KBM-7 (cell line): ENCODE data around the gene CEP112.
"Not testable (repeated sequence)": the region's sequence is repeated elsewhere in the genome, so short reads cannot be mapped to it uniquely, and the experiment has no call there.

Experiments used
- DNase-seq: peaks from one replicate; pipeline ENCODE4 v3.0.0-alpha.2; 2015
- in situ Hi-C: fragments of 300-500 bp; cut with MboI; formaldehyde crosslinking; loops from 2 replicates; pipeline ENCODE4 v1.14.3; 2020; ENCODE audit warnings: low sequenced_read_pairs, low pct_unique_long_range_greater_than_20kb, mixed read lengths

CEP112 gene

DNA sequence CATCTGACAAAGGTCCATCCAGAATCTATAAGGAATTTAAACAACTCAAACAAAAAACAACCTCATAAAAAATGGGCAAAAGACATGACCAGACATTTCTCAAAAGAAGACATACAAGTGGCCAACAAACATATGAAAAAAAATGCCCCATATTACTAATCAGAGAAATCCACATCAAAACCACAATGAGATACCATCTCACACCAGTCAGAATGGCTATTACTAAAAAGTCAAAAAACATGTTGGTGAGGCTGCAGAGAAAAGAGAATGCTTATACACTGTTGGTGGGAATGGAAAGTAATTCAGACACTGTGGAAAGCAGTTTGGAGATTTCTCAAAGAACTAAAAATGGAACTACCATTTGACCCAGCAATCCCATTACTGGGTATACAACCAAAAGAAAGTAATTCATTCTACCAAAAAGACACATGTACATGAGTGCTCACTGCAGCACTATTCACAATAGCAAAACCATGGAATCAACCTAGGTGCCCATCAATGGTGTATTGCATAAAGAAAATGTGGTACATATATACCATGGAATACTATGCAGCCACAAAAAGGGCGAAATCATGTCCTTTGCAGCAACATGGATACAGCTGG, 409.7 kb downstream of the CEP112 start:
- DNase-seq, in situ Hi-C loops: not testable (repeated sequence)

DNA sequence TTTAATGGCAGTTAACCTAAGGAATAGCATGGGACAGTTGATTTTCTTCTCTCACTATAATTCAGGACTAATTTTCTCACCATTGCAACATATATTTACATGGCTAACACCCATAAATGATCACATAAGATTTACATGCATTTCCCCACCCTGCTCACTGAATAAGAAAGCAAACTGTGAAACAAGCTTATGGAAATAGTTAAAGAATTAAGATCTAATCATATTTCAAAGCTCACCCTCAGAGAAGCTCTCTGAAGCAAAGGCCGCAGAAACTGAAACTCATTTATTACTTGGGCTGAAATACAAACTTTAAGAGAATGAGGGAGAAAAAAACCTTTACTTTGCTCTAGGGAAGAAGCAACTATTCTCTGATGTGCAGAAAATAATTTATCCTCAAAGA, 411.8 kb downstream of the CEP112 start:
- DNase-seq = no peak
- in situ Hi-C loops = no loop called here

DNA sequence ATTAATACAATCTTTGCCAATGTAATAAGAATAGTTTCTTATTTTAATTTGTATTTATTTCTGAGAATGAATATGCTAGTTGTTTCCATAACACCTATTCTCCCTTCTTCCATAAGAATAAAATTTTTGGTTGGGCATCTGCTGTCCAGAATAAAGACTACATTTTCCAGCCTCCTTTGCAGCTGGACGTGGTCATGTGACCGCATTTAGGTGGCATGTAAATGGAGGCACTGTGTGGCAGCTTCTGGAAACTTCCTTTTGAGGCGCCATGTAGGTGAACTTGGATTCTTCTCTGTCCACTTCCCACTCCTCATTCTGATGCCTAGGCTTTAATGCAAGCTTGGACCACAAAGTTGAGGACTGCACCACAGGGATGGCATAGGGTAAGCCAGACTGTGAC, 415.0 kb downstream of the CEP112 start:
- in situ Hi-C loops = no loop called here
- DNase-seq = no peak

DNA sequence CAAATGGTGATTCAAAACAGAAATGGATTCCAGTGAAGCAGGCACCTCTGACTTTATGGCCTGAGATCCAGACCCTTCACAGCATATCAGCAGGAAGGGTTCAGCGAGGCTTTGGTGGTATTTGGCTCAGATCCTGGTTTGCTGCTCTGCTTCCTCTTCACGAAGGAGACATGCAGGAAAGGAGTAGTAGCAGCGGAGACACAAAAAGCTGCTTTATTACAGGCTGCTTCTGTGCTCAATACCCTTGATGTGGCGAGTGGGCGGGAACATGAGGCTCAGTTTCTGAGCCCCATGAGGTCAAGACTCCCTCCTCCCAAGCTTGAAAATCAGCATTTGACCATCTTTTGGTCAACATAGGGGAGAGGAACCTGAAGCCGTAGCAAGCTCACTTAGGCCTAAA, 417.1 kb downstream of the CEP112 start:
- in situ Hi-C loops = no loop called here
- no peak for DNase-seq

DNA sequence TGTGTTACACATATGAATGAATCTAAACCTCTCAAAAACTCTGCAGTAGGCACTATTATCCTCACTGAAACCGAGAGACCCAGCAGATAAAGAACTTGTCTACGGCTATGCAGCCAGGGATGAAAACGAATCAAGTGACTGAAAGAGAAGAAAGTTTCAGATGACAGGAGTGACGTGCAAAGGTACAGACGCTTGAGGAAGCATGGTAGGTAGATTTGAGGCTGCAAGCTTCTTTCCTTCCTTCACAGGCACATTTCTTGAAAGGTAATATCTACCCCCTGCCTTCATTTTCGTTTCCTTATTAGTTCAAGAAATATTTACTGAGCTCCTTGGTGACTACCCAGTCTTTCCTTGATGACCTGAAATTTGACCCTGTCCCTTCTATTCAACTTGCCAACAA, 418.9 kb downstream of the CEP112 start:
- in situ Hi-C loops = no loop called here
- DNase-seq = no peak

DNA sequence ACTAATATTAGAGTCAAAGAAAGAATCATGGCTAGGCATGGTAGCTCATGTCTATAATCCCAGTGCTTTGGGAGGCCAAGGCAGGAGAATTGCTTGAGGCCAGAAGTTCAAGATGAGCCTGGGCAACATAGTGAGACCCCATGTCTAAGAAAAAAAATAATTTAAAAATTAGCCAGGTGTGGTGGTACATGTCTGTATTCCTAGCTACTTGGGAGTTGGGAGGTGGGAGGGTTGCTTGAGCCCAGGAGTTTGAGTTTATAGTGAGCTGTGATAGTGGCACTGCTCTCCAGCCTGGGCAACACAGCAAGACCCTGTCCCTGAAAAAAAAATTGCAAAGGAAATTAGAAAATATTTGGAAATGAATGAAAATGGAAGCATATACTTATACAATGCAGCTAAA, 420.2 kb downstream of the CEP112 start:
- in situ Hi-C loops = no loop called here
- no peak for DNase-seq

DNA sequence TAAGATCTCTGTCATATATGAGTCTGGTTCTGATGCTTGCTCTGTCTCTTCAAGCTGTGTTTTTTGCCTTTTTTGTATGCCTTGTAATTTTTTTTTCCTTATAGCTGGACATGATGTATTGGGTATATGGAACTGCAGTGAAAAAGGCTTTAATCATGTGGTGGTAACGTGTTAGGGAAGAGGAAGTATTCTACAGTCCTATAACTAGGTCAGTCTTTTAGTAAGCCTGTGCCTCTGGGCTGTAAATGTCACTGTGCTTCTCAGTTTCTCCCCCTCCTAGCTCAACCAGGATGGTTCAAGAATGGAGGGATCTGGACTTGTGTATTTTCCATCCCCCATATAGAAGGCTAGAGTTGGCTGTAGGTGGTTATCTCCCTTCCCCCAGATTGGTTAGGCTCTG, 428.1 kb downstream of the CEP112 start:
- in situ Hi-C loops = no loop called here
- DNase-seq = no peak

DNA sequence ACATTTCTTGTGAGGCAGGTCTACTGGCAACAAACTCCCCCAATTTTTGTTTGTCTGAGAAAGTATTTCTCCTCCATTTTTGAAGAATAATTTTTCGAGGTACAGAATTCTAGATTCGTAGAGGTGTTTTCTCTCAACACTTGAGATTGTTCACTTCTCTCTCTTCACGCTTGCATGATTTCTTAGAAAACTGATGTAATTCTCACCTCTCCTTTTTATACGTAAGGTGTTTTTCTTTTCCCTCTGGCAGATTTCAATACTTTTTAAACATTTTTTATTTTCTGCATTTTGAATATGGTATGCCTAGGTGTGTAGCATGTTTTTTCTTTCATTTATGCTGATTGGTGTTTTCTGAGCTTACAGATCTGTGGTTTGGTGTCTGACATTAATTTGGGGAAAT, 429.0 kb downstream of the CEP112 start:
- no peak for DNase-seq

DNA sequence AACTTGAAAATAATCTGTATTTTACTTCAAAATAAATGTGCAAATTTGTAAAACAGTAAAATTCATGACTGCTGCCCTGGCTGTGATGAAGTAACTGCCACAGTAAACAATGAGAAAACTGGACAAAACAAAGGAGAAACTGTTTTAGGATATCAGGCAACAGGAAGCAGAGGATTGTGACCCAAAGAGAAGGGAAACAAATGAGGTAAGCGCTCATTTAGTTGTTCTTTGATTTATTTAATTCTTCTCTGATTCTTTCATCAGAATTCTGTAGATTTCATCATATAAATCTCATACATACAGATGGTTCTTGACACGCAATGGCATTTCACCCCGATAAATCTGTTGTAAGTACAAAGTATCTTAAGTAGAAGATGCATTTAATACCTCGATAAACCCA, 432.4 kb downstream of the CEP112 start:
- DNase-seq = no peak
- in situ Hi-C loops = no loop called here

More for the DNA sequence above, 429.0 kb downstream of the CEP112 start:
- in situ Hi-C loops = no loop called here

DNA sequence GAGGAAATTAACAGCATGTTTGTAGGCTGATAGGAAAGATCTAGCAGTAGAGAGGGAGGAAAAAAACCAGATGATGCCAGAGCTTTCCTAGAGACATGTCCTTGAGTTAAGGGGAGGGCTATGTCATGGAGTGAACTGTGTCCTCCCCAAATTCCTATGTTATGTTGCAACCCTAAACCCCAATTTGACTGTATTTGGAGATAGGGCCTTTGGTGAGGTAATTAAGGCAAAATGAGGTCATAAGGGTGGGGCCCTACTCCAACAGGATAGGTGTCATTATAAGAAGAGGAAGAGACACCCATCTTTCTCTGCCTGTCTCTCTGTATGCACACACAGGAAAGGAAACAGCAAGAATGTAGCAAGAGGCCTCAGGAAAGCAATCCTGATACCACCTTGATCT, 435.2 kb downstream of the CEP112 start:
- in situ Hi-C loops = no loop called here
- DNase-seq = no peak

DNA sequence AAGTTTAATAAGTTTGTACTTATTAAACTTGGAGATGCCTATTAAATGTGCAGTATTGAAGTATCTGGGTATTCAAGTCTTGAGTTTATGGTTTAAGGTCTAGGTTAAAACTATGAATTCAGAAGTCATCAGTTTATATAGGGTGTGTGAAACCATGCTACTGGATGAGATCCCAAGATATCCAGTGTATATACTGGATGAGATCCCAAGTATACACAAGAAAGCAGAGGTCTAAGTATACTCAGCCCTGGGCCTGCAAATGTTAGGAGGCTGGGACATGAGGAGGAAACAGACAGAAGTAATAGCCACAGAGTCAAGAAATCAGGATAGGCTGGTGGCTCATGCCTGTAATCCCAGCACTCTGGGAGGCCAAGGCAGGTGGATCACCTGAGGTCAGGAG, 436.1 kb downstream of the CEP112 start:
- in situ Hi-C loops = no loop called here
- no peak for DNase-seq

DNA sequence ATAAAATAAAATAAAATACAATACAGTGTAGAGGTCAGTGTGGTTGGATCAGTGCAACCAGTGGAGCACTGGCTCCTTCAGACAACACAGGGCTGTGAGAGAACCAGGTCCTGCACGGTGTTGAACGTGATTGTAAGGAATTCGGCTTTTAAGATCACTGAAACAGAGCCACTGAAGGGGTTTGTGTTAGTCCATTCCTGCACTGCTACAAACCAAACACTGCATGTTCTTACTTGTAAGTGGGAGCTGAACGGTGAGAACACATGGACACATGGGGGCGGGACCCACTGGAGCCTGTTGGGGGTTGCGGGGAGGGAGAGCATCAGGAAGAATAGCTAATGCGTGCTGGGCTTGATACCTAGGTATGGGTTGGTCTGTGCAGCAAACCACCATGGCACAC, 437.3 kb downstream of the CEP112 start:
- no peak for DNase-seq
- in situ Hi-C loops = no loop called here

DNA sequence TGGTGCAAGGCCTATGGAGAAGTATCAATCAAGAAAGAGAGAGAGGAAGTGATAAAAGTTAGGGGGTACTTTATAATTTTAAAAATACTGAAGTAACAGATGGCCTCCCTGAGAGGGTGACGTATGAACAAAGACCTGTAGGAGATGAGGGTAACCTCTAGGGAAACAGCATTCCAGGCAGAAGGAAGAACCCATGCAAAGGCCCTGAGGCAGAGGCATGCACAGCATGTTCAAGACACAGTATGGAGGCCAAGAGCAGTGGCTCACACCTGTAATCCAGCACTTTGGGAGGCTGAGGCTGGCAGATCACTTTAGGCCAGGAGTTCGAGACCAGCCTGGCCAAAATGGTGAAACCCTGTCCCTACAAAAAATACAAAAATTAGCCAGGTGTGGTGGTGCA, 437.9 kb downstream of the CEP112 start:
- DNase-seq = no peak

DNA sequence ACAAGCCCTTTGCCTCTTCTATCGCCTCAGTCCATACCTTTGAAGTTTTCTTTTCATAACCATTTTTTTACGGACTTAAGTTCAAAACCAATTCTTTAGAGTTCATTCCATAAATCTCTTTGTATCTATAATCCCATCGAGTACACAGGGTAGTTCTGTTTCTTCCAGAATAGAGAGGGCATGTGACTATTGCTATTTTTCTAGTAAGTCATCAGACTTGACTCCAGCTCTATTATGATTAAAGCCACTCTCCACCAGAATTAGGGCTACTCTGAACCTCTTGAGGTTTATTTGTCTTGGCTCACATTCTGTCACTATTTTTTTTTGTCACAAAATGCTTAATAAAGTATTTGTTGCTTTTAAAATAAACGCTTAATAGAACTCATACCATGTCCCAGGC, 438.6 kb downstream of the CEP112 start:
- DNase-seq = no peak
- in situ Hi-C loops = no loop called here

More for the DNA sequence above, 437.9 kb downstream of the CEP112 start:
- in situ Hi-C loops = no loop called here

DNA sequence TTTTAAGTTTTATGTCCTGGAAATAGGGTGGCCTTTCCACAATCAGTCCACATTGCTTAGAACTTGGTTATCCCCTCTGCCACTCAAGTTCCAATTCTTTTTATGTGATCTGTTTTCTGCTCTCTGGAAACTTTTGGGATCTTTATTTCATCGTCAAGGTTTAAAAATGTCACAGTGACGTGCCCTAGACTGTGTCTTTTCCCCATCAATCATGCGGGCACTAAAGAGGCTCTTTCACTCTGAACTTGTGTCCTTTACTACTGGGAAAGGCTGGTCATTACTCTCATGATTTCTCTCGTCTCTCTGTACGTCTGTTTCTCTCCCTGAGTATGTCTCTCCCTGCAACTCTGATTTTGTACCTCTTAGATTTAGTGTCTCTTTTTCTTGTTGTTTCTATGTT, 440.7 kb downstream of the CEP112 start:
- in situ Hi-C loops = no loop called here
- no peak for DNase-seq

DNA sequence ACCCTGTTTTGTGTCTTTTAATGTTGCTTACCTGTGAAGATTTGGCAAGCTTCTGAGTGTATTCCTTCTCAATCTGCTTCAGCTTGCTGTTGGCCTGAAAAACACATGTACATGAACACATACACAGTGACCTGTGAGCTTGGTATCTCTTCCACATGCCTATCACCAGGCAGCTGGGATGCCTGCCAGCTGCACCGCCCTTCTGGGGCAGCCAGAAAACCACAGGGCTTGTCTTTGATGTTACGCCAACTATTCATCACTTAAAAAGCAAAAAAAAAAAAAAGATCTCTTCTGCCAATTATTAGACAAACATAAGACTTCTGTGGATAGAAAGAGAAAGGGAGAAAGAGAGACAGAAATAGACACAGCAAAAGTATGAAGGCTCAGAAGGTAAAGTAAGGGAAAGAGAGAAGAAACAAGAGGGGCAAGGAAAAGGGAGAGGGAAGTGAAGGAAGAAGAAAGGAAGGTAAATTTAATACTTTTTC, 441.3 kb downstream of the CEP112 start:
- peak; percentile 13 for DNase-seq
- in situ Hi-C loops = no loop called here

DNA sequence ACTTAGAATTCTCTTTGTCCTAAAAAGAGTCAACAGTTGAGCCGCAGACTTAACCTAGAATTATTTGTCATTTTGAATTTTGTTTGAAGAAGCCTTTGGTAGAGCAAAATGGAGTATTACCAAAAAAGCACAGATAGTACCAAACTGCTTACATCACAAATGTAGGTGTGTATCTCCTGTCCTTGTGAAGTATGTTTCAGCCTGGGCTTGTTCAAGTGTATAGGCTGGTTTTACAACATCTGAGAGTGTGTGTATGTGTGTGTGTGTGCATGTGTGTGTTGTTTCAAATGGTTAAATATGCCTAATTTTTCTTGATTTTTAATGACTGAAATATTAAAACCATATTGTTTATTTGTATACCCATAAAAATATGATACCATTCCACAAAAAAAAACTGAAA, 441.8 kb downstream of the CEP112 start:
- DNase-seq = no peak
- in situ Hi-C loops = no loop called here

DNA sequence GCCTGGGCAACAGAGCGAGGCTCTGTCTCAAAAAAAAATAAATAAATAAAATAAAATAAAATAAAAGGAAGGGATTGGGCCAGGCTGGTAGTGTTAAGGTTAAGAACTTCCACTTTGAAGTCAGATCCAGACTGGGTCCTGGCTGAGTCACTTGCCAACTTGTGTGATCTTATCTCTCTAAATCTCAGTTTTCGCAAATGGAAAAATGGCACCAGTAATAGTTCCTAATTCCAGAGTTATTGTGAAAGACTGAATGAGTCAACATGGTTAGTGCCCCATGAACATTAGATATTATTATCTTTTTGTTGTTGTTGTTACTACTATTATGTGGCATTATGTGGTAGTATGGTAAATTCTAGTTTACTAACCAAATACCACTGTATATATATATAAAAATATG, 442.5 kb downstream of the CEP112 start:
- in situ Hi-C loops = no loop called here
- DNase-seq = no peak

DNA sequence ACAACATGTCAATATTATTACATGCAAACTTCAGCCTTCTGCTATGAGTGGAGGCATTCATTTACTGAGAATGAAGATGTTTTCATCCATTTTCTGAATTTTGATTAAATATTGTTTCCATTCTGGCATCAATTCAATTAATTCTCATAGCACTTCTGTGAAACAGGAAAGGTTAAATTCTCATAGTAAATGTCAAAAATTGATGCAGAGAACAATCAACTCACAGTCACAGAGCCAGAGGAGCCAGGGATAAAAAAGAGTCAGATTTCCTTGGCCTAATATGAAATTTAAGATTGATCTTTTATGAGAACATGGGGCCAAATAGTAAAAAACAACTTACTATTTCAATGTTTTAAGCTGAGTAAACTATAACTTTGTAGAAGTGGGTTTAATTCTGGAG, 446.7 kb downstream of the CEP112 start:
- DNase-seq = no peak
- in situ Hi-C loops = no loop called here

DNA sequence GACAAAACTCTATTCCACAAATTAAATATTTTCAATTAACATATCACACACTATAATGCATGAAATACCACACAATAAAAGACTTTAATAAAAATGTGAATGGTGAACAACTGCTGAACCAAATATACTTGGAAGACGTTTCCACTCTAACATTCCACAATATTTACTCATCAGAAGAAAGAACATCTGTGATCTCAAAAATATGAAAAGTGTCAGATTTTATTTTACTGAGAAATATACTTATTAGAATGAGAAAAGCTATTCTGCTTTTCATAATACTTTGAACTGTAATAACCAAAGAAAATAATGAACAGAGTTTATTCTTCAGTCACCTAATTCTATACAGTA, 448.7 kb downstream of the CEP112 start:
- no peak for DNase-seq
- in situ Hi-C loops = no loop called here

DNA sequence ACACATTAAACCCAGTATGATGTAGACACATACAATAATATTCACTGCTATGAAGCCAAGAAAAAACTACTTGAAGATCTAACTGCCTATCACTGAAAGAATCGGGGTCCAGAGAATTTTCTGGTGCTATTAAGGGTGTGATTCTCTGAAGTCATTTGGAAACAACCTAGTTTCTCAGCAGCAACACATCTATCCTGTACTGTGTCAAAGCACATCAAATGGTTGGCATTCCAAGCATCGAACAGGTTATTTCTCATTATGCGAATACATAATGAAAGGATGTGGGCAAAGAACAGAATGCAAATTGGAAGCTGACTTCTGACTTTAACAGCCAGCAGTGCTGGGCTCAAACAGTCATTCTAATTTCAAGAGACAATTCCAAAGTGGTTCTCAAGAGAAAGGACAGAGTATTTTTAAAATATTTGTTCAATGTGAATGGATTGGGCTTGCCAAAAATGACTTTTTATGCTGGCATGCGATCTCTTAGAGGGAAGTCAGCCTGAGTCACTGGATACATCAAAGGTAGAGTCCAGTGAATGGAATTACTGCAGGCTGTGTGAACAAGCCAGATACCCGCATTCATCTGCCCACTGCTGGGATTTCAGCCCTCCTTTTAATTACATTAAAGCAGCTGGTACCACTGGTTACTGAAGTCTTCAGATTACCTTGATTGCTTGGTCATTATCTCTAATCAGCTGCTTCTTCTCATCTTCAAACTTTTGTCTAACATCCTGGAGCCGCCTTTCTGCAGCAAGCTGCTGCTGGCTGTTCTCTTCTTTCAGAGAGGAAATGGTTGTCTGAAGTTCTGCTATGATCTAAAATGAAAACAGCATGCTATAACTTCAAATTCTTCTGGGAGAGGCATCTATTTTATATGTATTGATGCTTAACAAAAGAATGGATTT, 449.3 kb downstream of the CEP112 start:
- no peak for DNase-seq
- in situ Hi-C loops = no loop called here
